Measurements from ENCODE around the gene ERO1B. TPM values are rescaled to one million over a fixed set of nuclear protein-coding genes. Genes with fewer than 3 reads are reported as not detected.

The ERO1B gene
- total RNA-seq, 2 donors from 2014 or later = 5.0 to 7.6 TPM

GRCh38 chr1:236261033-236261432 is 20.7 kb downstream of the ERO1B start:
- Histone ChIP-seq H3K36me3 (peaks cover 3% of the 10 kb centered on the region), H3K4me1 (no peaks in the 10 kb centered on the region), H3K9me3 (peaks cover 0 to 44% of the 10 kb centered on the region in 2 donors), H3K4me3 (no peak overlapping the region), H3K27ac (no peak overlapping the region), H3K27me3 (no peaks in the 10 kb centered on the region)
- no peak for DNase-seq (ENCODE audit: low spot score)
- TF ChIP-seq, protein P1, sequence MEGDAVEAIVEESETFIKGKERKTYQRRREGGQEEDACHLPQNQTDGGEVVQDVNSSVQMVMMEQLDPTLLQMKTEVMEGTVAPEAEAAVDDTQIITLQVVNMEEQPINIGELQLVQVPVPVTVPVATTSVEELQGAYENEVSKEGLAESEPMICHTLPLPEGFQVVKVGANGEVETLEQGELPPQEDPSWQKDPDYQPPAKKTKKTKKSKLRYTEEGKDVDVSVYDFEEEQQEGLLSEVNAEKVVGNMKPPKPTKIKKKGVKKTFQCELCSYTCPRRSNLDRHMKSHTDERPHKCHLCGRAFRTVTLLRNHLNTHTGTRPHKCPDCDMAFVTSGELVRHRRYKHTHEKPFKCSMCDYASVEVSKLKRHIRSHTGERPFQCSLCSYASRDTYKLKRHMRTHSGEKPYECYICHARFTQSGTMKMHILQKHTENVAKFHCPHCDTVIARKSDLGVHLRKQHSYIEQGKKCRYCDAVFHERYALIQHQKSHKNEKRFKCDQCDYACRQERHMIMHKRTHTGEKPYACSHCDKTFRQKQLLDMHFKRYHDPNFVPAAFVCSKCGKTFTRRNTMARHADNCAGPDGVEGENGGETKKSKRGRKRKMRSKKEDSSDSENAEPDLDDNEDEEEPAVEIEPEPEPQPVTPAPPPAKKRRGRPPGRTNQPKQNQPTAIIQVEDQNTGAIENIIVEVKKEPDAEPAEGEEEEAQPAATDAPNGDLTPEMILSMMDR (IDR thresholded peaks at IDR 0.05) = no peak

- Histone ChIP-seq H3K4me3 (no peak overlapping the region), H3K27ac (no peak overlapping the region), H3K36me3 (peaks cover 3% of the 10 kb centered on the region), H3K4me1 (no peaks in the 10 kb centered on the region), H3K9me3 (peaks cover 0 to 44% of the 10 kb centered on the region in 2 donors), H3K27me3 (no peaks in the 10 kb centered on the region)
- DNase-seq (ENCODE audit: low spot score) = no peak
- TF ChIP-seq, protein P1 (IDR thresholded peaks at IDR 0.05) = no peak
These were observed 22.7 kb downstream of the ERO1B start for GRCh38 chr1:236259043-236259442.

- Histone ChIP-seq H3K27me3 (no peaks in the 10 kb centered on the region), H3K4me1 (no peaks in the 10 kb centered on the region), H3K27ac (no peak overlapping the region), H3K4me3 (no peak overlapping the region), H3K36me3 (peaks cover 3% of the 10 kb centered on the region), H3K9me3 (peaks cover 0 to 44% of the 10 kb centered on the region in 2 donors)
- DNase-seq (ENCODE audit: low spot score) = no peak
- TF ChIP-seq, protein P1 (IDR thresholded peaks at IDR 0.05) = no peak
These were observed 23.6 kb downstream of the ERO1B start for GRCh38 chr1:236258114-236258622.

GRCh38 chr1:236257216-236257615 is 24.5 kb downstream of the ERO1B start:
- TF ChIP-seq, protein P1 (IDR thresholded peaks at IDR 0.05) = no peak

GRCh38 chr1:236253918-236254637 is 27.7 kb downstream of the ERO1B start:
- H3K9me3 ChIP-seq = peaks cover 0 to 21% of the 10 kb centered on the region in 2 donors
- no peak overlapping the region for H3K4me3 ChIP-seq
- TF ChIP-seq, protein P1 (IDR thresholded peaks at IDR 0.05) = no peak
- no peaks in the 10 kb centered on the region for H3K36me3 ChIP-seq
- no peak overlapping the region for H3K27ac ChIP-seq
- H3K4me1 ChIP-seq = no peaks in the 10 kb centered on the region
- H3K27me3 ChIP-seq = no peaks in the 10 kb centered on the region
- no peak for DNase-seq (ENCODE audit: low spot score)

More at GRCh38 chr1:236257216-236257615, 24.5 kb downstream of the ERO1B start:
- H3K4me3 ChIP-seq = no peak overlapping the region
- H3K4me1 ChIP-seq = no peaks in the 10 kb centered on the region
- no peak overlapping the region for H3K27ac ChIP-seq
- DNase-seq (ENCODE audit: low spot score) = no peak
- peaks cover 0 to 38% of the 10 kb centered on the region in 2 donors for H3K9me3 ChIP-seq
- peaks cover 3% of the 10 kb centered on the region for H3K36me3 ChIP-seq
- no peaks in the 10 kb centered on the region for H3K27me3 ChIP-seq
